ENCODE results near the gene ODAD3. TPM values are rescaled to one million over a fixed set of nuclear protein-coding genes. Genes with fewer than 3 reads are reported as not detected.

Gene ODAD3
- total RNA-seq, 1 donor from 2014 or later, result 0.66 TPM

- Histone ChIP-seq H3K4me3 (ENCODE audit: insufficient read depth, low read depth, low read length) (no peak overlapping the region), H3K27me3 (ENCODE audit: insufficient read depth, low read length) (no peaks in the 10 kb centered on the region), H3K27ac (ENCODE audit: low read depth, low read length) (no peak overlapping the region), H3K36me3 (ENCODE audit: insufficient read depth, low read length) (no peaks in the 10 kb centered on the region), H3K9ac (ENCODE audit: low read length) (no peak overlapping the region), H3K79me2 (ENCODE audit: insufficient read depth, low read length) (no peaks in the 10 kb centered on the region), H2AFZ (ENCODE audit: low read depth, low read length) (no peak overlapping the region), H3K9me3 (ENCODE audit: insufficient read depth, low read depth, low read length) (no peaks in the 10 kb centered on the region), H3K4me2 (ENCODE audit: low read length) (no peak overlapping the region), H3K4me1 (ENCODE audit: insufficient read depth, low read length) (no peaks in the 10 kb centered on the region), H4K20me1 (ENCODE audit: insufficient read depth, low read length) (no peaks in the 10 kb centered on the region)
- Mint-ChIP-seq H3K9me3 (ENCODE audit: unreplicated experiment) (peaks cover 1% of the 10 kb centered on the region), H3K4me3 (ENCODE audit: unreplicated experiment) (peak overlapping the region; percentile 42), H3K4me1 (ENCODE audit: low read depth, unreplicated experiment) (peaks cover 2% of the 10 kb centered on the region), H3K27ac (ENCODE audit: unreplicated experiment) (peak overlapping the region; percentile 88), H3K27me3 (ENCODE audit: low read depth, unreplicated experiment) (no peaks in the 10 kb centered on the region), H3K36me3 (ENCODE audit: low read depth, unreplicated experiment) (no peaks in the 10 kb centered on the region)
- DNase-seq (ENCODE audit: low read depth), result no peak
- FAIRE-seq, result no peak
- no peak for TF ChIP-seq EZH2 (IDR thresholded peaks at IDR 0.05; ENCODE audit: insufficient read depth, low read length)
Measured at GRCh38 chr19:11452620-11453310, 17.8 kb upstream of the ODAD3 start.

GRCh38 chr19:11451871-11452619, 17.1 kb upstream of the ODAD3 start:
- H4K20me1 ChIP-seq (ENCODE audit: insufficient read depth, low read length), result no peaks in the 10 kb centered on the region
- no peaks in the 10 kb centered on the region for H3K79me2 ChIP-seq (ENCODE audit: insufficient read depth, low read length)
- H3K4me2 ChIP-seq (ENCODE audit: low read length), result no peak overlapping the region
- no peak overlapping the region for H2AFZ ChIP-seq (ENCODE audit: low read depth, low read length)
- H3K27ac Mint-ChIP-seq (ENCODE audit: unreplicated experiment), result peak overlapping the region; percentile 88
- no peak overlapping the region for H3K27ac ChIP-seq (ENCODE audit: low read depth, low read length)
- no peaks in the 10 kb centered on the region for H3K36me3 Mint-ChIP-seq (ENCODE audit: low read depth, unreplicated experiment)
- H3K9me3 Mint-ChIP-seq (ENCODE audit: unreplicated experiment), result peaks cover 1% of the 10 kb centered on the region
- peak overlapping the region; percentile 42 for H3K4me3 Mint-ChIP-seq (ENCODE audit: unreplicated experiment)
- H3K36me3 ChIP-seq (ENCODE audit: insufficient read depth, low read length), result no peaks in the 10 kb centered on the region
- no peaks in the 10 kb centered on the region for H3K27me3 ChIP-seq (ENCODE audit: insufficient read depth, low read length)
- DNase-seq (ENCODE audit: low read depth) (no peak), FAIRE-seq (no peak)
- no peak overlapping the region for H3K9ac ChIP-seq (ENCODE audit: low read length)
- no peaks in the 10 kb centered on the region for H3K27me3 Mint-ChIP-seq (ENCODE audit: low read depth, unreplicated experiment)
- H3K4me1 Mint-ChIP-seq (ENCODE audit: low read depth, unreplicated experiment), result peaks cover 2% of the 10 kb centered on the region
- H3K4me1 ChIP-seq (ENCODE audit: insufficient read depth, low read length), result no peaks in the 10 kb centered on the region
- TF ChIP-seq EZH2 (IDR thresholded peaks at IDR 0.05; ENCODE audit: insufficient read depth, low read length), result no peak
- TF ChIP-seq CTCF (IDR thresholded peaks at IDR 0.05; ENCODE audit: insufficient read depth, low read depth, low read length), result no peak
- no peaks in the 10 kb centered on the region for H3K9me3 ChIP-seq (ENCODE audit: insufficient read depth, low read depth, low read length)
- H3K4me3 ChIP-seq (ENCODE audit: insufficient read depth, low read depth, low read length), result no peak overlapping the region

GRCh38 chr19:11451327-11451870, 16.5 kb upstream of the ODAD3 start:
- no peak for DNase-seq (ENCODE audit: low read depth)
- Histone ChIP-seq H2AFZ (ENCODE audit: low read depth, low read length) (no peak overlapping the region), H3K79me2 (ENCODE audit: insufficient read depth, low read length) (no peaks in the 10 kb centered on the region), H3K27me3 (ENCODE audit: insufficient read depth, low read length) (no peaks in the 10 kb centered on the region), H3K4me3 (ENCODE audit: insufficient read depth, low read depth, low read length) (no peak overlapping the region), H3K27ac (ENCODE audit: low read depth, low read length) (no peak overlapping the region), H4K20me1 (ENCODE audit: insufficient read depth, low read length) (peaks cover 5% of the 10 kb centered on the region), H3K4me2 (ENCODE audit: low read length) (no peak overlapping the region), H3K36me3 (ENCODE audit: insufficient read depth, low read length) (no peaks in the 10 kb centered on the region), H3K4me1 (ENCODE audit: insufficient read depth, low read length) (no peaks in the 10 kb centered on the region), H3K9ac (ENCODE audit: low read length) (no peak overlapping the region), H3K9me3 (ENCODE audit: insufficient read depth, low read depth, low read length) (no peaks in the 10 kb centered on the region)
- no peak overlapping the region for H3K4me3 Mint-ChIP-seq (ENCODE audit: unreplicated experiment)
- H3K27me3 Mint-ChIP-seq (ENCODE audit: low read depth, unreplicated experiment), result no peaks in the 10 kb centered on the region
- H3K4me1 Mint-ChIP-seq (ENCODE audit: low read depth, unreplicated experiment), result peaks cover 2% of the 10 kb centered on the region
- H3K36me3 Mint-ChIP-seq (ENCODE audit: low read depth, unreplicated experiment), result no peaks in the 10 kb centered on the region
- H3K27ac Mint-ChIP-seq (ENCODE audit: unreplicated experiment), result no peak overlapping the region
- TF ChIP-seq EZH2 (IDR thresholded peaks at IDR 0.05; ENCODE audit: insufficient read depth, low read length), result no peak
- TF ChIP-seq CTCF (IDR thresholded peaks at IDR 0.05; ENCODE audit: insufficient read depth, low read depth, low read length), result no peak
- FAIRE-seq, result no peak
- H3K9me3 Mint-ChIP-seq (ENCODE audit: unreplicated experiment), result peaks cover 1% of the 10 kb centered on the region
